Vein endothelial cell (primary cell): ENCODE data around the gene KRTCAP2. TPM values are rescaled to one million over a fixed set of nuclear protein-coding genes. Genes with fewer than 3 reads are reported as not detected.

Source experiments
- small RNA-seq: library from RNA; depleted of rRNA; stranded (forward); fragments of <200 nt; gene quantifications from one replicate; pipeline ENCODE3, GENCODE V24; 2012
- total RNA-seq: library from RNA; depleted of rRNA; stranded (reverse); fragments of >200 nt; gene quantifications from 2 replicates; pipeline ENCODE4 v1.2.3, GENCODE V29; 2012

The KRTCAP2 gene
- total RNA-seq: 81.0 and 141 TPM in 2 replicates

DNA sequence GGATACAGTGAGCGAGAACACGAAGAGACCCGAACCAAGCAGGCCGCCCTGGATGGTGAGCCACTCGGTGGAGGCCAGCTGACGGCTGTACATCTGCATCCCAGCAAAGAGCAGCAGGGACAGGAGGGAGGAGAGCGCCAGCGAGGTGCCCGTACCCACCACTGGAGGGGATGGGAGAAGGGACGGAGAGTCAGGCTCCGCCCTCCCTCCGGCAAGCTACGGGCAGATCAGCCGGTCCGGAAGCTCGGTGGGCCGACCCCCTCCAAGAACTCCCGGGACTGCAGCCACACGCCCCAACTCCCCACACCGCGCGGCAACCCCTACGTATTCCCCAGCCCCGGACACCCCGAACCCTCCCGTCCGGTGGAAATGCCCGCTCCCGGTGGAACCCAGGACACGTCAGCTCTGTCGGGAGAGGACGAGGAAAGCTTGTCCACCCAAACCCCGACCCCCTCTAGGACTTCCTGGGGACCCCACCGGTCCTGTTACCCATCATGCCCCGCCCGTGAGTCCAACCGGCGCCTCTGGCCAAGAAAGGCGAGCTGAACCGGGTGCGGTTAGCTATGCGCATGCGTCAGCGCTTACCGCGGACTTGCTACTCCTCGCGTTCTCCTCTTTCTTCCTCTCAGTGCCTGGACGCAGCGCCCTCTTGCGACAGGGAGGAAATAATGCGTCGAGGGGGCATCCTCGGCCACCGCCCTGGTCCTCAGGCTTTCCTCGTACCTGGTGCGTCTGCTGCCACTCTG, at the start of gene KRTCAP2:
Gene KRTCAP2, minus strand, starts transcription at position 573 of the 746 bp plus-strand sequence. Its CDS starts 80 bp downstream, at position 493.

DNA sequence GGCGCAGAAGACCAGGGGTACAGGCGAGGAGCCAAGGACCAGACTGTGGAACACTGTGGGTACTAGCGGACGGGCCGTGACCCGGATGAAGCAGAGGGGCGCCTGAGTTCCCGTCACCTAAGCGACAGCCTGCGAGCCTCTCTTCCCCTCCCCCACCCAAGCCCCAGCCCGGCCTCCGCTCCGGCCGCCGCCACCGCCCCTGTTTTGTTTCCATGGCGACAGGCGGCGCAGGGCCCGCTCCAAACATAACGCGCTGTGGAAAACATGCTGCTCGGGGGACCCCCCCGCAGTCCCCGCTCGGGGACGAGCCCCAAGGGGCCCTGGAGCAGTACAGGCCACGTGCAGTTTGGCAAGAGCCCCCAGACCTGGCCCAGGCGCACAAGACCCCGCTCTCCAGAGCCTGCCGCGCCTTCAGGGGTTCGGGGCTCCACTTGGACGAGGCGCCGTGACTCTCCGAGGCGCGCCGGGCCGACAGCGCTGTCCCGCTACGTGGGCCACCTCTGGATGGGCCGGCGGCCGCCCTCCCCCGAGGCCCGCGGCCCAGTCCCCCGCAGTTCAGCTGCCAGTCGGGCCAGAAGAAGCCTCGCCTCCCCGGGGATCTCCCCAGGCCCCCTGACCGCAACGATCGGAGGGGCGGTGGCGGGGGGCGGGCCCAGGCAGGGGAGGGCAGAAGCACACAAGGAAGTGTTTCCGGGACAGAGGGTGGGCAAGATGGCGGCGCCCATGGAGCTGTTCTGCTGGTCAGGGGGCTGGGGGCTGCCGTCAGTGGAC, 35.6 kb upstream of the KRTCAP2 start, which contains the start of gene MTX1:
Gene MTX1, plus strand, starts transcription at position 155 of the 771 bp plus-strand sequence. Its CDS starts 110 bp downstream, at position 265.

DNA sequence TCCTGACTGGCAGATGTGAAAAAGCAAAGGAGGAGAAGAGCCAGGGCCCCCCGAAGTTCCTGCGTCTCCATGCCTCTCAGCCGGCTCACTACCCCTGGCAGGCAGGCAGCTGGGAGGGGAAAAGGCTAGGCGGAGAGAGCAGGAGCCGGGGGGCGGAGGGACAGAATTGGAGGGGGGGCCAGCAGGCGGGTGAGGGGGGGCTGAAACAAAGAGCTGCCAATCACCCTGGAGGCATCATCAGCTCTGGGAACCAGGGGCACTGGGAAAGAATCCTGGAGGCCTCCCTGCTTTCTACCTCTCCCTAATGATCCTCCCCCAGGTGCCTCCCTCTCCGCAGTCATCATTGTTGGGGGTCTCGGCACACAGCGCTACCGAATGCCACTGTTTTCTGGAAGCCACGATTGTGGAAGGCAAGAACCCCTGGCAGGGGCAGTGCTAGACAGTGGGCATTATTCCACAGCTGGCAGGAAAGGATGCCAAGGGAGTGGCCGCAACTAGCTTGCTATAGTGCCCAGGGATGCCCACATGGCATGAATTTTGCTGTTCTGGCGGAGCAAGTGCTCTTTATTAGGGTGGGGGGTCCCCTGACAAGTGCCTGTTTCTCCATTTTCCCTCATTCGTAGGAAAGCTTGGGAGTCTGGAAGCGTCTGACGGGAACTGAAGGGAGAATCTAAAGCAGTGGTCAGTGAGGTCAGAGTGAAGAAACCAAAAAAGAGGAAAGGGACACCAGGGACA, 34.9 kb upstream of the KRTCAP2 start, which contains the start of gene THBS3:
Gene THBS3, minus strand, starts transcription at position 92 of the 735 bp plus-strand sequence. Its CDS starts 21 bp downstream, at position 71.

DNA sequence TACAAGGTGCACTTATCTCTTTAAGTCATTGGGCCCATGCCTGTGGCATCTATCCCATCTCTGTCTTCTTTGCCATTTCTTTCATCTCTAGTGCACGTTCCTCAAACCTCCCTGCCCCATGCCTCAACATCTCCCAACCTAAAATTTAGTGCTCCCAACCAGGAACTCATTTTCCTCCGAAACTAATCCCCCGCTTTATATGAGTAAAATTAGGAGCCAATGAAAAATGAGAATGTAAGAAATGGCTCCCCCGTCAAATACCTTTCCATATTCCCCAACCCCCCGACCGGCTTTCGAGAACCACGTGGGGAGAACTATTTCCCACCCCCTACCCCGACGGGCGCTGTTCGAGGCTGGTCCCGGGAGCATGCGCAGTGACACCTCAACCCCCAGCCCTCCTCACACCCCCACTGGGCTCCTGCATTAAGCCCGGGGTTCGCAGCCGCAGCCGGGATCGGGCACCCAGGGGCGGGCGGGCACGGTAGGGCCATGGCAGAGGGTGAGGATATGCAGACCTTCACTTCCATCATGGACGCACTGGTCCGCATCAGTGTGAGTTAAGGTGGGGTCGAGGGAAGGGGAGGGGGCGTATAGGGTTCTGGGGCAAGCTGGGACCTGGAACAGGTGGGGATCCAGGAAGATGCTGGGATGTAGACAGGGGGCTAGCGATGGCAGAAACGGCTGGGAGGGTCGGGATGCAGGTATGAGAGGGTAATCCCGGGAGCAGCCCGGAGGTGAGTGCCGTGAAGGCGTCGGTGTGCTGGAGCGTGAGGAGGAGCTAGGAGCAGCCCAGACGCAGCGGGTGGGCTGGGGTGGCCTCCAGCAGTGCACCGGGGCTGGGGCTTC, 597 bp upstream of the KRTCAP2 start, which contains the start of gene TRIM46:
Gene TRIM46, plus strand, starts transcription at position 372 of the 846 bp plus-strand sequence. Its CDS starts 118 bp downstream, at position 490.

DNA sequence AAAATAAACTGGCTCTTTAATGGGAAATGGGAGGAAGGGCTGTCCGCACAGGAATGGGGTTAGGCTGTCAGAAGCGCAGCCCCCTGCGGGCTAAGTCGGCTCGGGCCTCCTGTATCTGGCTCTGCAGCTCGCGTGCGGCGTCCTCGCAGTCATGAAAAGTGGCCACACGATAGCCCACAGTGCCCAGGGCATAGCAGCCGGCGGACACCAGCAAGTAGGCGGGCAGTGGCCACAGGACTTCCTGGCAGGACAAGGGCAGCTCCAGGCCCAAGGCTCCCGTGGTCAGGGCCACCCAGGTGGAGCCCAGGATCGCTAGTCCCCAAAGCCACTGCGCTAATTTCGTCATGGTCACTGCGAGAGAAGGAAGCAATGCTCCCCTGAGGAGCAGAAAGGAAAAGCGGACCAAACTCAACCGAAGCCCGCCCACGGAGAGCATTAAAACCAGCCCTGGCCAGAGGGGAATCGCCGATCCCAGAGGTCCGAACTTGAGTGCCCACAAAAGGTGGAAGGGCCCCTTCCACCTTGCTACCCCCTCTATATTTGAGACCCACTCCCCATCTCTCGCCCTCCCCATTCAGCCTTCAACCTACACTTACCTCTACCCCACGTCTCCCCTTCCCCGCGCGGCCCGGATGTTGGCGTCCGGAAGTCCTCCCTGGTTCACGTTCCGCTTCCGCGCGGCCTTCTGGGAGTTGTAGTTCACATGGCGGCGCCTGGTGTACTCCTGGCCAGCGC, 33.0 kb downstream of the KRTCAP2 start, which contains the start of gene DPM3:
Gene DPM3, minus strand, starts transcription at position 637 of the 735 bp plus-strand sequence. Its CDS starts 291 bp downstream, at position 346.

DNA sequence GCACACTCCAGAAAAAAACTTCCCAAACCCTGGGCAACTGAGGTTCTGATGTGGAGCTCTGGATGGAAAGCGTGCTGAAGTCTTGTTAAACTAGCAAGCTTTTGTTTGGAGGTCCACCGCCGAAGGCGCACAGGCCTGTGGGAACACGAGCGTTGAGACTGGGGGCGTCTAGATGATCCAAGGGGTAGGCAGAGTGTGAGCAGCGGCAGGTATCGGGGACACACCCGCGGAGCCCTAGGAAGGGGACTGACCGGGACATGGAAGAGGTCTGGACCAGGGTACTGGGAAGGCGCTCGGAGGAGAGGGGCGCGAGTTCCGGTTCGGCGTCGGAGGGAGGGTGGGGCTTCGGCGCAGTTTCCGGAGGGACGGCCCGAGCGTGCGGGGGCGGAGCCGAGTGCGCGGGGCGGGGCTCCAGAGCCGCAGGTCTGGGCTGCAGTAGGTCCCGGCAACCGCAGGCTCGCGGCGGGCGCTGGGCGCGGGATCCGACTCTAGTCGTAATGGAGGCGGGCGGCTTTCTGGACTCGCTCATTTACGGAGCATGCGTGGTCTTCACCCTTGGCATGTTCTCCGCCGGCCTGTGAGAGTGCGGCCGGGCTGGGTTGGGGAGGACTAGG, 37.6 kb downstream of the KRTCAP2 start, which contains the start of gene SLC50A1:
Gene SLC50A1, plus strand, starts transcription at position 438 of the 614 bp plus-strand sequence. Its CDS starts 60 bp downstream, at position 498.

DNA sequence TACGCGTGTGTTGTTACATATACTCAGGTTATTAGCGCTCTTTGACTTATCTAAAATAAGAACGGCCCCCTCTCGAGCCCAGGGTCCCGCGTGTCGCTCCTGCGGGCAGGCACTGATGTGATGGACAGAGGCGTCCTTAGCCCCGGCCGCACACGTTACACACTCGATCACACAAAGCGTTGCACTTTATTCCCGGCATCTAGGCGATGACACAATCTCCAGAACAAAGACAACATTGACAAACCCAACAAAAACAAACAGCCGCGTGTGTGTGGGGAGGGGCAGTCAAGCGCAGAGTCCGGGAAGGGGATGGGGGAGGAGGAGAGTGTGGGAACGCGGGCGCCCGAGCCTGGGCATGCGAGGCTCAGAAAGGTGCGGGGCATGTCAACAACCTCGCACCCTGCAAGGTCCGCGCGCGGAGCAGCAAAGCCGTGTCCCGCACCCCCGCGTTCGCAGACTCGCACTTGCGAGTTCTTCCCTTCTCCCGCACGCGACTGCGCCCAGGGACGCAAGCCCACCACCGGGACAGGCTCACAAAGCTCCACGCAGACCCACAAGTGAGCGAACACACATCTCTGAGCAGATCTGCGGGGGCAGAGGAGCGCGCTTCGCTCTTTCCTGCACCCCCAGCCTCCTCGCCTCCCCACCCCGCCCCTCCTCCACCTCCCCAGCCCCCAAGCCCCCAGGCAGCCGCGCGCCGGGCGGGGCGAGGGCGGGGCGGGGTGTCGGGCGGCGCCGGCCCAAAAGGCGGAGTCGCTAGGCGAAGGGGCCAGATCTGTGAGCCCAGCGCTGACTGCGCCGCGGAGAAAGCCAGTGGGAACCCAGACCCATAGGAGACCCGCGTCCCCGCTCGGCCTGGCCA, 45.8 kb downstream of the KRTCAP2 start, which contains the start of gene EFNA1:
Gene EFNA1, plus strand, starts transcription at position 772 of the 862 bp plus-strand sequence. CDS start 102 bp downstream, outside the sequence.

Small RNA genes lying within 50 kb of the gene (small RNA-seq; reads per million reads assigned to genes)
- gene HMGN2P18: not detected
- not detected for gene RF00019

Other genes with a start within 250 kb of the KRTCAP2 start
- gene PMVK, start 236.6 kb downstream of the KRTCAP2 start, total RNA-seq: 5.8 and 6.5 TPM in 2 replicates
- gene PBXIP1, start 217.2 kb downstream of the KRTCAP2 start, total RNA-seq: 59.8 and 75.1 TPM in 2 replicates
- gene PYGO2, start 211.5 kb downstream of the KRTCAP2 start, total RNA-seq: 12.0 and 12.7 TPM in 2 replicates
- gene SHC1, start 202.6 kb downstream of the KRTCAP2 start, total RNA-seq: 312 and 348 TPM in 2 replicates
- 52.3 and 69.7 TPM in 2 replicates for gene CKS1B, start 198.6 kb downstream of the KRTCAP2 start, total RNA-seq
- 32.7 and 35.1 TPM in 2 replicates for gene FLAD1, start 190.0 kb downstream of the KRTCAP2 start, total RNA-seq
- 0.67 and 1.3 TPM in 2 replicates for gene LENEP, start 179.7 kb downstream of the KRTCAP2 start, total RNA-seq
- 15.4 and 16.8 TPM in 2 replicates for gene ZBTB7B, start 170.5 kb downstream of the KRTCAP2 start, total RNA-seq
- not detected in 2 replicates for gene DCST2, start 139.5 kb downstream of the KRTCAP2 start, total RNA-seq
- not detected in 2 replicates for gene DCST1, start 139.5 kb downstream of the KRTCAP2 start, total RNA-seq
- gene ADAM15, start 122.0 kb downstream of the KRTCAP2 start, total RNA-seq: 508 and 513 TPM in 2 replicates
- gene EFNA4, start 109.6 kb downstream of the KRTCAP2 start, total RNA-seq: 11.7 and 12.7 TPM in 2 replicates
- 1.6 and 3.6 TPM in 2 replicates for gene EFNA3, start 94.5 kb downstream of the KRTCAP2 start, total RNA-seq
- 84.4 and 125 TPM in 2 replicates for gene EFNA1, start 45.4 kb downstream of the KRTCAP2 start, total RNA-seq
- 28.1 and 31.6 TPM in 2 replicates for gene SLC50A1, start 37.5 kb downstream of the KRTCAP2 start, total RNA-seq
- 42.5 and 53.3 TPM in 2 replicates for gene DPM3, start 32.8 kb downstream of the KRTCAP2 start, total RNA-seq
- 6.9 and 12.0 TPM in 2 replicates for gene TRIM46, start 545 bp upstream of the KRTCAP2 start, total RNA-seq
- gene THBS3, start 34.6 kb upstream of the KRTCAP2 start, total RNA-seq: 15.8 and 16.7 TPM in 2 replicates
- 42.1 and 44.7 TPM in 2 replicates for gene MTX1, start 35.4 kb upstream of the KRTCAP2 start, total RNA-seq
- gene ENTREP3, start 82.2 kb upstream of the KRTCAP2 start, total RNA-seq: 8.2 and 9.5 TPM in 2 replicates
- gene SCAMP3, start 89.1 kb upstream of the KRTCAP2 start, total RNA-seq: 43.1 and 51.0 TPM in 2 replicates
- gene CLK2, start 100.2 kb upstream of the KRTCAP2 start, total RNA-seq: 27.3 and 27.4 TPM in 2 replicates
- gene HCN3, start 104.2 kb upstream of the KRTCAP2 start, total RNA-seq: 0.65 and 1.3 TPM in 2 replicates
- not detected in 2 replicates for gene PKLR, start 128.1 kb upstream of the KRTCAP2 start, total RNA-seq
- gene FDPS, start 135.6 kb upstream of the KRTCAP2 start, total RNA-seq: 260 and 393 TPM in 2 replicates
- 18.6 and 19.2 TPM in 2 replicates for gene RUSC1, start 147.6 kb upstream of the KRTCAP2 start, total RNA-seq